HCEC 1CT (cell line): ENCODE data around the gene GPC3.
"Not testable (repeated sequence)": the region's sequence is repeated elsewhere in the genome, so short reads cannot be mapped to it uniquely, and the experiment has no call there.

Experiments
- DNase-seq: peaks from one replicate; pipeline ENCODE4 v3.0.0-alpha.2; 2017

The GPC3 gene

GRCh38 chrX:133544778-133545177 lies 440.6 kb downstream of the GPC3 start:
- DNase-seq: no peak

- DNase-seq: no peak
These were observed 441.3 kb downstream of the GPC3 start for GRCh38 chrX:133544115-133544514.

- no peak for DNase-seq
These were observed 441.7 kb downstream of the GPC3 start for GRCh38 chrX:133543654-133544053.

- DNase-seq: no peak
These were observed 442.9 kb downstream of the GPC3 start for GRCh38 chrX:133542476-133542875.

DNA sequence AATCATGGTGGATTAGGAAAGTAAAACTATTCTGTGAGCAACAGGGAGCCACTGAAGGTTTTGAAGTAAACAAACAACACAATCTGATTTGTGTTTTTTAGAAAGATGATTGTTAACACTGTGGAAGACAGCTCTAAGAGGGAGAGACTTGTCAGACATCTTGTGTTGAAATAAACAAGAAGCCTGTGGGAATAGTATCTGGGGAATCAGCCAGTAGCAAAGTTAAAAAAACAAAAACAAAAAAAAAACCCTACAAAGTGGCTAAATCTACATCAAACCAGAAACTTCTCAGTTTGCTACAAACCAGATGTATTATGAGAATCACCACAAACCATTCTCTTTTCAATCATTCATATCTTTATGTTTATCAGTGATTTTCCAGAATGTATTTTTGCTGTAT lies 444.4 kb downstream of the GPC3 start:
- no peak for DNase-seq

DNA sequence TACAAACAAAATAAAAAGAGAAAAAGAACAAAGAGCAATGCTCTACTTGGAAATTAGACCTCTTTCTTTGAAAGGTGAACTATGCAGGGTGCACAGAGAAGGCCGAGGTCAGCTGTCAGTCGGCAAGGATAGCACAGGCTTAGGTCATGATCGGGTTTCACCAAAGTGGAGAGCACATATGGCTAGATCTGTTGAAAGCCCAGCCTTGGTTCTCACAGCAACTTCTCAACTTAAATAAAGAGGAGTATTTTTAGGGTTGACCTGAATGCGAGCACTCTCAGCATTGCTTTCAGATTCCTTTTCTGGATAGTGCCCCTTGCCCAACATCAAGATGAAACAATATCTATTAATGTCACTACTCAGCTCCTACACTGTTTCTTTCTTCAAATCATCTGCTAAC lies 447.2 kb downstream of the GPC3 start:
- DNase-seq: no peak

- DNase-seq: no peak
These were observed 448.3 kb downstream of the GPC3 start for GRCh38 chrX:133537142-133537541.

DNA sequence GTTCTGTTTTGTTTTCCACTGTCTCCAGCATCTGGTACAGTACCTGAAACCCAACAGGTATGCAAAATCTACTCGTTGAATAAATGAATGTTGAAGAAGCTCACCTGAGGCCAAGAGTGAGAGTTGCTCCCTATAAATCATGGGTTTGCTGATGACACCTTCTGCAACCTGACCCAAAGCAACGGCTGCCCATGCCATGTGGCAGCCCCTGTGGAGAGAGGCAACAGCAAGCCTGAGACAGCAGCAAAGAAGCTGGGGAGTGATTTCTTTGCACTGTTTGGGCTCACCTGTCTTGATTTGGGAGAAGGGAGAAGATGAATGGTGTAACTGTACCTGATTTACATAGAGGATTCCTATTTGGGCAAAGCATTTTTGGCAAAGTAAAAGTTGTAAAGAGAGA lies 450.3 kb downstream of the GPC3 start:
- DNase-seq: no peak

DNA sequence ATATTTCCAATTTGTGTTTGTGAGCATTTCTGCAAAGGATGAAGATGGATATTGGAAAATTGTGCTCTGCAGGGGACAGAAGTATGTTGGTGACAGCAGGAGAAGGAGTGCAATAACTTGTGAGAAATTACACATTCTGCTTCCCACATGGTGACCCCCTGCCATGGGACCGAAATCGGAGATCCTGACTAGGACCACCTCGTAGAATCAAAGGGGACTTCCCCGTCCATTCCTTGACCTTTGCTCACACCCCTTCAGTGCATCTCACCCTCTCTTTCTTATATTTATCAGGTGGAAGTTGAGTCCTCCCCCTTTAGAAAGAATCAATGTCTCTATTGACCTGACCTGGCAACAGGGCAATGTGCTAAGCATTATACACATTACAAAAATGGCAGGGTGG lies 451.2 kb downstream of the GPC3 start:
- no peak for DNase-seq

GRCh38 chrX:133533249-133533648 lies 452.1 kb downstream of the GPC3 start:
- DNase-seq: no peak

DNA sequence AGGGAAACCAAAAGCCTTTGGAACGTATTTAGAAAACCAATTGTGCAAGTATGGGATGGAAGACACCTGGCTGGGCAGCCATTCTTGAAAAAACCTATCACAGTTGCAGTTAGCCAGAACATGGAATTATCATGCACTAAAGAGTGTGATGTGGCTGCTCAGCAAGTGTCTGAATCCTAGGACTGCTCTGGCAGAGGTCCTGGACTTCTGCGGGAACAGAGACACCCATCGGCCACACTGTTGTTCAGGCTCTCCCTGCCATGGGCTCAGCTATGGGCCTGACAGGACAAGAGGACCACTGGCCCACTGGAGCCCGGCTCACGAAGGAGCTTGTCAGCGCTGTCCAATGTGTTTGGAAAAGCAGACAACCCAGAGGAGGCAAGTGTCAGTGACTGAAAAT lies 454.4 kb downstream of the GPC3 start:
- no peak for DNase-seq

DNA sequence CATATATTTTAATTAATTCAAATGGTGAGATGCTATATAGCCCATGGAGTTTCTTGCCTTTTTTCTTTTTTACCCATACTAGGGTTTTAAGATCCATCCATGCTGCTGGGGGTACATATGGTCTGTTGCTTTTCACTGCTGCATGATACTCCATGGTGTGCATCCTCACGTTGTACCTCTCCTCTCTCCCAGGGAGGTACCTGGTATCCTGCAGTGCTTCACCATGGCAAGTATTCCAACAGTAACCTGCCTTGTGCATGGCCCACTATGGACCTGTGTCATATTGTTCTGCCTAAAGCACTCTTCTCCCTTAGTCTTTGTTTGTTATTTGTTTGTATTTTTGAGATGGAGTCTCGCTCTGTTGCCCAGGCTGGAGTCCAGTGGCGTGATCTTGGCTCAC lies 455.8 kb downstream of the GPC3 start:
- no peak for DNase-seq

DNA sequence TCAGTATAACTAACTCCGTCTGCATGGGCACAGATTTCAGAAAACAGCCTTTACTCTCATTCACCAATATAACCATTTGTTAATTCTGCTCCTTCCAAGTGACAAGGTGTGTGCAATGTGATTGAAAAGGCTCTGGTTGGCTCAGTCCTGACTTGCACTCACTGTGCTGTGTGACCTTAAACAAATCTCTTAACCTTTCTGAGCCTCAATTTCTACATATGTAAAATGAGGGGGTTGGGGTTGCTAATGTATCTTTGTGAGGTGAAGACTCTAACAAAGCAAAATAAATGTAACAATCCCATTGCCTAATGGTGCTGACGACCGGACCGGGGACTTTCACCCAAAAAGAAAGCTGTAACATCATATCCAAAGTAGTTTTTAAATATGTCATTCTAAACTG lies 457.6 kb downstream of the GPC3 start:
- DNase-seq: no peak

DNA sequence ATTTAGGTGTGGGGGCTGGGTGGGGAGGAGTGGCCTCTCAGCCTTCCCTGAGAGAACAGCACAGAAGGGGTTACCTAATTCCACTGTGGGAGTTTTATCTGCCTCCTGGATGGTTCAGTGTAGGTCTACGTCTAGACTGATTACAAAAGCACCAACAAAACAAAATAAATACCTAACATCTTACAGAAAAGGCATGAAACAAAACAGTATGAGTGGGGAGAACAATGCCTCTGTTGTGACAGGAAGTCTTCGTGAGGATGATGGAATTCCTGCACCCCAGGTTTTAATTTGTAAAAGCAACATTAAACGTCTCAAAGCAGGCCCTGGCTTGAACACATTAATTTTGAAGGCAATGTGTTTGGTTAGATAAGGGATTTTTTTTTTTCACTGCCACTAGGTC lies 458.0 kb downstream of the GPC3 start:
- DNase-seq: no peak

GRCh38 chrX:133526773-133527172 lies 458.6 kb downstream of the GPC3 start:
- not testable (repeated sequence) for DNase-seq

GRCh38 chrX:133523526-133523925 lies 461.9 kb downstream of the GPC3 start:
- DNase-seq: no peak

- DNase-seq: no peak
These were observed 462.3 kb downstream of the GPC3 start for GRCh38 chrX:133523081-133523487.

GRCh38 chrX:133516686-133517085 lies 468.7 kb downstream of the GPC3 start:
- no peak for DNase-seq

DNA sequence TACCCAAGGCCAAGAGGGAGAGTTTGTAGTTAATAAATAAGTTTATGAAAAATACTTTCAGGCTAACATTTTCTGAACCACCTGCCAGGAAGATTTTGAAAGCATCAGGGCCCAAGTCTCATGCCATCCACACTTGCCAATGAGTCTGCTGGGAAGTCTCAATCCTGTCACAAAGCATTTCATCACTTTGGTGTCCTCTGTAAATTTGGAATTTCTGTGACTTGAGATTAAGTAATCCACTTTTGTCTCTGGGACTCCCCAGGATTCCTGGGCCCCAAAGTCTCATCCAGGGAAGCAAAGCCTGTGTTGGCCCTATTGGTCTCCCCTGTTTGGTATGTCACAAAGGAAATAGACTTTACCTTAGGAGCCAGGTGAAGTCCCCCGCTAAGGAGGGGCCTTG lies 470.9 kb downstream of the GPC3 start:
- no peak for DNase-seq

DNA sequence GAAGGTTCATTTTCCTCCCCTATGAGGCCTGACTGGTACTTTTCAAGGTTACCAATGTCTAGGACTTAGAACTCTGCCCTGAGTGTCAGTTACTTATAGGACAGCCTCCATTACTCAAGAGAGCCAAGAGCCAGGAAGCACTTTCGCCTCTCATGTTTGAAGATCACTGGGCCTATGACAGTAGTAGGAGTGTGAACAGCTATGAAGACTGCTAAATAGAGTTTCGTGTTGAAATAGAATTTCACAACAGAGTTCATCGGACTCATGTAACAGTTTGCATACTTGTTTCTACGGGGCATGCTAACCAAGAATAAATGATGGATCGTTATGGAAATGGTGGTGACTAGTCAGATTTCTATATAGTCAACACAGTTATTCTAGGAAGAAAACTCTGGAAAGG lies 472.3 kb downstream of the GPC3 start:
- DNase-seq: no peak

- DNase-seq: no peak
These were observed 474.4 kb downstream of the GPC3 start for GRCh38 chrX:133511041-133511440.

GRCh38 chrX:133497356-133497755 lies 488.0 kb downstream of the GPC3 start:
- DNase-seq: no peak

GRCh38 chrX:133495464-133496391 lies 489.7 kb downstream of the GPC3 start:
- DNase-seq: no peak

DNA sequence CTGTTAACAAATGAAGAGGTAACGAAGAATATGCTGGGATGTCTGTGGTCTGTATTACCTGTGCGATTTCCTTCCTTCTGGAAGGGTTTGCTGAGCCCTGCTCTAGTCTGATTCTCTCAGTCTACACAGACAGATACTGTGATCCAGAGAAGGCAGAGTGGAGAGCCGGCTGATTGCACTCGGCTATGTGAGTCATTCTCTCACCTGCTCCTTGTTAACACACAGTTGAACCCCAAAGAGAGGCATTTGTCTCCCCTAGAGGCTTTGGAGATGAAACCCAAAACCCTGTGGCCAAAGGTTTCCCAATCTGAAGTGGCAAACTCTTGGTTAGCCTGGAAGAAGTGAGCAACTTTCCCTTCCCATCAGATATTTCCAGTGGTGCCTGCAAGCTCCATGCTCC lies 492.0 kb downstream of the GPC3 start:
- no peak for DNase-seq

DNA sequence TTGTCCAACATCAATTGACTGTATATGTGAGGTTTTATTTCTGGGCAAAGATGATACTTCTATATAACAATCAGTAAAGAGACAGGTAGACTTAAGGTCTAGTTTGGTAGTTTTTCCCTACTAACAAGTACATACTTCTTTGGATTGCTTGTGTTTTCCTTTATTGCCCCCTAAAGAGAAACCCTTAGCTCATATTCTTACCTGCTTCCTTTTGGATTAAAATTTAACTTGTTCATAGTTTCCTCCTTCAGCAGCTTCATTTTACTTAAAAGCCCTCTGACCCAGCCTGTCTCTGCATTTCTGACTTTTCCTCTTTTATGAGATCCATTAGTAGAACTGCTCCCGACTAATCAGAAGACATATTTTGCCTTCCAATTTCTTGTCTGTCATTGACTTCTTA lies 494.4 kb downstream of the GPC3 start:
- DNase-seq: no peak
